Brain microvascular endothelial cell (primary cell): ENCODE results near the gene SUSD1.

Experiments used
- DNase-seq: peaks from one replicate; pipeline ENCODE4 v3.0.0-alpha.2; 2020
- H3K27ac ChIP-seq: fragments of 250-450 bp; sonication (Bioruptor Pico); 2 replicates; pipeline ENCODE4 v1.5.1; 2020; ENCODE audit warnings: mild to moderate bottlenecking, moderate library complexity
- H3K27me3 ChIP-seq: fragments of 250-450 bp; sonication (Bioruptor Pico); replicated peaks from 2 replicates; pipeline ENCODE4 v1.5.1; 2020; ENCODE audit warnings: mild to moderate bottlenecking
- H3K36me3 ChIP-seq: fragments of 250-450 bp; sonication (Bioruptor Pico); replicated peaks from 2 replicates; pipeline ENCODE4 v1.5.1; 2020; ENCODE audit warnings: mild to moderate bottlenecking
- H3K4me3 ChIP-seq: 2 replicates; pipeline ENCODE4 v1.5.1; 2011; ENCODE audit warnings: low read depth, mild to moderate bottlenecking, control low read depth, low read length, moderate library complexity
- in situ Hi-C: cut with HindIII; loops from 2 replicates; pipeline ENCODE4 v1.10.0; 2017; ENCODE audit warnings: low sequenced_read_pairs, low pct_ligation_motif_present
- TF ChIP-seq, protein P1 (sequence below): IDR thresholded peaks from 2 replicates; pipeline ENCODE4 v1.5.1; 2011; ENCODE audit warnings: low read depth, mild to moderate bottlenecking, moderate library complexity, low read length, control low read depth, inconsistent platforms; ENCODE audit errors: missing control alignments

Gene SUSD1

DNA sequence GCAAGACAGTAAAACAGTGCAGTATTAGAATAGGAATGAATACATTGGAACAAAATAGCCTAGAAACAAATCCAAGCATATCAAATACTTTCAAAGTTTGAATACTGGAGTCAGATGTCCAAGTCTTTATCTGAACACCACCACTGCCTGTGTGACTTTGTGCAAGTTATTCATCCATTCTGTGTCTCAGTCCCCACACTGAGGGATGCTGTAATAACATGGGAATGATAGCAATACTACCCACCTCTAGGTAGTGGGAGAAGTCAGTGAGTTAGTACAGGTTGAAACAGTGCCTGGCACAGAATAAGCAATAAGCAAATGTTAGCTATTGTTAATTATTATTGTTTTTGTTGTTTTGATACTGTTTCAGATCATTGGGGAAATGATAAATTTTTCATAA lies 130.9 kb downstream of the SUSD1 start:
- H3K36me3 ChIP-seq, result no peaks in the 10 kb centered on the region
- in situ Hi-C loops, result no loop called here
- H3K27ac ChIP-seq, result peak overlapping the region; percentile 94

DNA sequence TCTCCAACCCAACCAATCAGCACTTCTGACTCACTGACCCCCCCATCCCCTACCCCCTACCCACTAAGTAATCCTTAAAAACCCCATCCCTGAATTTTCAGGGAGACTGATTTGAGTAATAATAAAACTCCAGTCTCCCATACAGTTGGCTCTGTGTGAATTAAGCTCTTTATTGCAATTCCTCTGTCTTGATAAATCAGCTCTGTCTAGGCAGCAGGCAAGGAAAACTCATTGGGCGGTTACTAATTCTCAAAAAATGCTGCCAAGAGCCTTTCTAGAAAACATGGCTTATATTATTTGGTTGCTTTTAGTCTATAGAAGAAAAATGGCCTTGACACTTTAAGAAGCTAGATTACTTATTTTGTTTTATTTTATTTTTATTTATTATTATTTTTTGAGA lies 131.7 kb downstream of the SUSD1 start:
- H3K27me3 ChIP-seq, result no peaks in the 10 kb centered on the region
- TF ChIP-seq, protein P1, sequence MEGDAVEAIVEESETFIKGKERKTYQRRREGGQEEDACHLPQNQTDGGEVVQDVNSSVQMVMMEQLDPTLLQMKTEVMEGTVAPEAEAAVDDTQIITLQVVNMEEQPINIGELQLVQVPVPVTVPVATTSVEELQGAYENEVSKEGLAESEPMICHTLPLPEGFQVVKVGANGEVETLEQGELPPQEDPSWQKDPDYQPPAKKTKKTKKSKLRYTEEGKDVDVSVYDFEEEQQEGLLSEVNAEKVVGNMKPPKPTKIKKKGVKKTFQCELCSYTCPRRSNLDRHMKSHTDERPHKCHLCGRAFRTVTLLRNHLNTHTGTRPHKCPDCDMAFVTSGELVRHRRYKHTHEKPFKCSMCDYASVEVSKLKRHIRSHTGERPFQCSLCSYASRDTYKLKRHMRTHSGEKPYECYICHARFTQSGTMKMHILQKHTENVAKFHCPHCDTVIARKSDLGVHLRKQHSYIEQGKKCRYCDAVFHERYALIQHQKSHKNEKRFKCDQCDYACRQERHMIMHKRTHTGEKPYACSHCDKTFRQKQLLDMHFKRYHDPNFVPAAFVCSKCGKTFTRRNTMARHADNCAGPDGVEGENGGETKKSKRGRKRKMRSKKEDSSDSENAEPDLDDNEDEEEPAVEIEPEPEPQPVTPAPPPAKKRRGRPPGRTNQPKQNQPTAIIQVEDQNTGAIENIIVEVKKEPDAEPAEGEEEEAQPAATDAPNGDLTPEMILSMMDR, result no peak
- peak overlapping the region; percentile 94 for H3K27ac ChIP-seq
- in situ Hi-C loops, result no loop called here
- no peaks in the 10 kb centered on the region for H3K36me3 ChIP-seq
- no peak for DNase-seq
- H3K4me3 ChIP-seq, result no peak overlapping the region

More for the DNA sequence above, 130.9 kb downstream of the SUSD1 start:
- Histone ChIP-seq H3K4me3 (no peak overlapping the region), H3K27me3 (no peaks in the 10 kb centered on the region)
- no peak for DNase-seq
- TF ChIP-seq, protein P1, result no peak

DNA sequence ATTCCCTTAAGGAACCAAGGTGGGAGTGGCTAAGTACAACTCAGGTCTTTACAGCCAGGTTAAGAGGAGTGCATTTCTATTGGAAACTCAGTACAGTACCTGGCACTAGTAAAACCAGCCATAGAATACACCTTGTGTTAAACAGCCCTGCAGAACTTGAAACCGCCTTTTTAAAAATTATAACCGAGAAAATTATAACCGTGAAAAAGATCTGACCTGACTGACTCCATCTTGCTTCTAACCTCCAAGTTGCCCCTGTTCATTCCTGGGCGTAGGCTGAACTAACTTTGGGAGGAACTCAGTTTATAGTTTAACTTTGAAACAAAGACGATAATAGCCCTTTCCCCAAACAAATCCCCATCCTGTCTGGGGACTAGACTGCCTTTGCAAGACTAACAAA lies 132.3 kb downstream of the SUSD1 start:
- DNase-seq, result no peak
- no peak overlapping the region for H3K4me3 ChIP-seq
- TF ChIP-seq, protein P1, result no peak
- no peaks in the 10 kb centered on the region for H3K27me3 ChIP-seq
- no peaks in the 10 kb centered on the region for H3K36me3 ChIP-seq
- in situ Hi-C loops, result no loop called here
- peak overlapping the region; percentile 94 for H3K27ac ChIP-seq

DNA sequence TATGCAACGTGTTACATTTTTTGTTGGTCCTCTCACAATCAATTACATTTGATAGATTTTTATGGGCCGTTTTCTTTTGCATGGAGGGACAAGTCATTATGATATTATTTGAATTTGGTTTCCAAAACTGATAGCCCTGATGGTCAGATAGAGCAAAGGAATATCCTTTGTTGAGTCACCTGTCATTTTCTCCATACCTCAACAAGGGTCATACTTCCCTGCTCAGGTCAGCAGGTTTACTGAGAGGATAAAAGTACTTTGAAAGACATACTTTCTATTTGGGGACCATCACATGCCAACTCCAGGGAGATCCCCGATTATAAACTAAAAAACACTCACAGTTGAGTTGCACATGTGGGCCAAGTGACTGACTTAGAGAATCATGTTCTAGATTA lies 132.9 kb downstream of the SUSD1 start:
- no peaks in the 10 kb centered on the region for H3K36me3 ChIP-seq
- H3K27ac ChIP-seq, result peak overlapping the region; percentile 94
- H3K4me3 ChIP-seq, result no peak overlapping the region
- TF ChIP-seq, protein P1, result no peak
- H3K27me3 ChIP-seq, result no peaks in the 10 kb centered on the region
- DNase-seq, result no peak
- in situ Hi-C loops, result no loop called here

- H3K27ac ChIP-seq, result peak overlapping the region; percentile 94
- TF ChIP-seq, protein P1, result no peak
- H3K4me3 ChIP-seq, result no peak overlapping the region
- H3K36me3 ChIP-seq, result no peaks in the 10 kb centered on the region
- in situ Hi-C loops, result no loop called here
- peak; percentile 100 for DNase-seq
- no peaks in the 10 kb centered on the region for H3K27me3 ChIP-seq
Measured at GRCh38 chr9:112041536-112042243, 133.4 kb downstream of the SUSD1 start.

DNA sequence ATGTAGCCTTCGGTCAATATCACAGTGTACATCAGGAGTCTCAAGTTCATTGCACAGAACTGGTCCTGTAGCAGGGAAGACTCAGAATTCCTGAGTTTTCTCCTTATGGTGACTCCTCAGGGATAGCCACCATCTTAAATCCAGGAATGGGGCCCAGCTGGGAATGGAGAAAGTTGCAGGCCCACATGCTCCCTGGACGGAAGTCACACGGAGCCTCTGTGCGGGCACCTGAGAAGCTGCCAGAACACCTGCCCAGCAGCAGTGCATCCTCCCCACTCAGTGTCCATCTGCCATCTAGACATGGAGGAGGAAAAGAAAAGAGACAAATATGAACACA lies 133.9 kb downstream of the SUSD1 start:
- Histone ChIP-seq H3K27me3 (no peaks in the 10 kb centered on the region), H3K27ac (peak overlapping the region; percentile 94), H3K4me3 (no peak overlapping the region), H3K36me3 (no peaks in the 10 kb centered on the region)
- in situ Hi-C loops, result no loop called here
- no peak for DNase-seq
- TF ChIP-seq, protein P1, result no peak
